ENCODE results near the gene STK24.

GRCh38 chr13:98534821-98535220 is 42.1 kb downstream of the STK24 start:
- TF ChIP-seq CTCF (IDR thresholded peaks at IDR 0.05; ENCODE audit: low read depth, low read length) (no peak), EZH2phosphoT487 (IDR thresholded peaks at IDR 0.05; ENCODE audit: low read depth) (no peak)

All from OCI-LY3 (cell line).